Mucosa of descending colon (tissue), 3 donors: ENCODE data around the gene TCERG1L. TPM values are rescaled to one million over a fixed set of nuclear protein-coding genes. Genes with fewer than 3 reads are reported as not detected.

Source experiments
- ATAC-seq: fragments of 200-7000 bp; cut with Tn5 transposase; one replicate; pipeline ENCODE4 v1.9.1; 2020; ENCODE audit warnings: mild to moderate bottlenecking, moderate library complexity
- DNase-seq, 3 donors: peaks; one replicate each; pipeline ENCODE4 v3.0.0-alpha.2; 2020
- H3K36me3 ChIP-seq: fragments of 200-600 bp; one replicate; pipeline ENCODE4 v1.8.0; 2021; ENCODE audit warnings: low read depth, mild to moderate bottlenecking
- H3K4me1 ChIP-seq: fragments of 200-600 bp; one replicate; pipeline ENCODE4 v1.8.0; 2021; ENCODE audit warnings: low read depth, mild to moderate bottlenecking
- H3K4me3 ChIP-seq: fragments of 200-600 bp; one replicate; pipeline ENCODE4 v1.8.0; 2021; ENCODE audit warnings: mild to moderate bottlenecking
- H3K9me3 ChIP-seq: fragments of 200-600 bp; one replicate; pipeline ENCODE4 v1.8.0; 2021; ENCODE audit warnings: mild to moderate bottlenecking
- CTCF ChIP-seq: fragments of 200-600 bp; IDR thresholded peaks from one replicate; pipeline ENCODE4 v1.8.0; 2022; ENCODE audit warnings: antibody characterized with exemption, mild to moderate bottlenecking
- intact Hi-C, 2 donors: fragments of 100-400 bp; cut with DNase I in 1 of 2; cut with micrococcal nuclease in 1 of 2; formaldehyde crosslinking; loops; one replicate each; pipeline versions ENCODE4 v1.11.0 to v1.11.1; 2022; cut with DNase I, micrococcal nuclease
- total RNA-seq, 3 donors: library from RNA; stranded (reverse); fragmentation: NEBNext Ultra II Directional in 2 of 3; extraction: Animal tissue kit (Norgen Biotek cat#: 25700) in 2 of 3; gene quantifications; one replicate each; pipeline versions ENCODE4 v1.2.1 to v1.2.4, GENCODE V29; 2021 to 2023
- donor health status: DM: no; HTN: no; CAD: no; lungs with moderate emphysema.
- donor health status: DM: no; HTN: no; CAD: no.
- donor health status: DM: no; HTN: yes; CAD: no.

TCERG1L gene
- total RNA-seq, 3 donors from 2014 or later, result not detected

- no peaks in the 10 kb centered on the region for H3K4me1 ChIP-seq
- no peaks in the 10 kb centered on the region for H3K9me3 ChIP-seq
- no peak for DNase-seq
- no peak for ATAC-seq
- intact Hi-C loops, result no loop called here
- no peak overlapping the region for H3K4me3 ChIP-seq
- no peak for TF ChIP-seq CTCF
- no peaks in the 10 kb centered on the region for H3K36me3 ChIP-seq
These were observed 194.5 kb downstream of the TCERG1L start for GRCh38 chr10:131116991-131117375.

GRCh38 chr10:131116216-131116990, 195.1 kb downstream of the TCERG1L start:
- H3K4me1 ChIP-seq, result no peaks in the 10 kb centered on the region
- H3K9me3 ChIP-seq, result no peaks in the 10 kb centered on the region
- intact Hi-C loops, result no loop called here
- H3K36me3 ChIP-seq, result no peaks in the 10 kb centered on the region
- no peak for DNase-seq
- ATAC-seq, result no peak
- H3K4me3 ChIP-seq, result no peak overlapping the region
- TF ChIP-seq CTCF, result no peak

- H3K4me1 ChIP-seq, result no peaks in the 10 kb centered on the region
- no peak overlapping the region for H3K4me3 ChIP-seq
- DNase-seq, result no peak
- no peak for TF ChIP-seq CTCF
- H3K36me3 ChIP-seq, result no peaks in the 10 kb centered on the region
- intact Hi-C loops, result no loop called here
- no peak for ATAC-seq
- H3K9me3 ChIP-seq, result no peaks in the 10 kb centered on the region
These were observed 195.7 kb downstream of the TCERG1L start for GRCh38 chr10:131115801-131116200.

GRCh38 chr10:131115321-131115720, 196.2 kb downstream of the TCERG1L start:
- DNase-seq, result no peak
- no peak for TF ChIP-seq CTCF
- no peaks in the 10 kb centered on the region for H3K36me3 ChIP-seq
- H3K4me3 ChIP-seq, result no peak overlapping the region
- intact Hi-C loops, result no loop called here
- no peaks in the 10 kb centered on the region for H3K4me1 ChIP-seq
- peaks cover under 1% of the 10 kb centered on the region for H3K9me3 ChIP-seq
- ATAC-seq, result no peak

- peaks cover 2% of the 10 kb centered on the region for H3K9me3 ChIP-seq
- DNase-seq (no peak), ATAC-seq (no peak)
- no peaks in the 10 kb centered on the region for H3K4me1 ChIP-seq
- no peaks in the 10 kb centered on the region for H3K36me3 ChIP-seq
- no peak for TF ChIP-seq CTCF
- intact Hi-C loops, result no loop called here
- H3K4me3 ChIP-seq, result no peak overlapping the region
These were observed 196.7 kb downstream of the TCERG1L start for GRCh38 chr10:131114846-131115245.
